Transverse colon (tissue), 4 donors: ENCODE results near the gene ZNF423. TPM values are rescaled to one million over a fixed set of nuclear protein-coding genes. Genes with fewer than 3 reads are reported as not detected.

Source experiments
- DNase-seq: peaks from one replicate; pipeline ENCODE4 v3.0.0-alpha.2; 2019
- H3K27ac ChIP-seq, 4 donors: fragments of 200-600 bp; sonication (generic); 2 replicates each; pipeline ENCODE4 v1.5.1; 2016 to 2018; ENCODE audit warnings: inconsistent platforms in 4 of 4
- H3K27me3 ChIP-seq: fragments of 200-600 bp; sonication (generic); 2 replicates; pipeline ENCODE4 v1.5.1; 2017; ENCODE audit warnings: inconsistent platforms
- H3K36me3 ChIP-seq, 4 donors: fragments of 200-600 bp; sonication (generic); 2 replicates each; pipeline ENCODE4 v1.5.1; 2017 to 2019; ENCODE audit warnings: inconsistent platforms in 4 of 4
- H3K4me1 ChIP-seq, 4 donors: fragments of 200-600 bp; sonication (generic); 2 replicates each; pipeline ENCODE4 v1.5.1; 2017 to 2020; ENCODE audit warnings: inconsistent platforms in 4 of 4
- H3K4me3 ChIP-seq, 4 donors: fragments of 200-600 bp; sonication (generic); 1 replicate in 1 of 4; 2 replicates in 3 of 4; pipeline versions ENCODE4 v1.5.1 to v1.6.1; 2017 to 2019; ENCODE audit warnings: inconsistent platforms in 4 of 4
- H3K9me3 ChIP-seq, 2 donors: fragments of 200-600 bp; sonication (generic); 2 replicates each; pipeline ENCODE4 v1.5.1; 2017 to 2019; ENCODE audit warnings: inconsistent platforms in 2 of 2
- EP300 ChIP-seq: sonication (generic); formaldehyde crosslinking; IDR thresholded peaks from one replicate; pipeline ENCODE4 v1.6.1; 2017; ENCODE audit warnings: antibody characterized with exemption, low read depth
- POLR2A ChIP-seq: fragments of 450-650 bp; IDR thresholded peaks from one replicate; pipeline ENCODE4 v1.6.1; 2016; ENCODE audit warnings: antibody characterized with exemption, mild to moderate bottlenecking, moderate library complexity
- POLR2AphosphoS5 ChIP-seq, 3 donors: sonication (generic); formaldehyde crosslinking; IDR thresholded peaks; one replicate each; pipeline ENCODE4 v1.6.1; 2016; ENCODE audit warnings: antibody characterized with exemption in 3 of 3
- WGBS, 2 donors: methylation state at CpG; one replicate each; pipeline ENCODE4 v1.1.5; 2018; ENCODE audit warnings: low coverage in 1 of 2; 5-methylcytosine and 5-hydroxymethylcytosine counted together
- in situ Hi-C, 4 donors: fragments of 200-750 bp; cut with MboI; loops; one replicate each; pipeline versions ENCODE4 v1.15.0 to v1.15.1; 2017; ENCODE audit warnings: low sequenced_read_pairs in 3 of 4, low pct_ligation_motif_present in 1 of 4, low pct_unique_long_range_greater_than_20kb in 1 of 4
- intact Hi-C: fragments of 100-400 bp; cut with DNase I; formaldehyde crosslinking; loops from one replicate; pipeline ENCODE4 v1.15.1; 2023; ENCODE audit warnings: low total_unique reads
- total RNA-seq, 4 donors: library from RNA; depleted of rRNA; stranded (reverse); fragments of >200 nt; gene quantifications; one replicate each; pipeline ENCODE4 v1.1.0, GENCODE V29; 2016
- TF ChIP-seq, protein P1 (sequence below), 5 experiments: fragments of 200-600 bp in 3 of 5; fragments of 450-650 bp in 2 of 5; sonication (generic) in 3 of 5; IDR thresholded peaks; 1 replicate in 2 of 5; 2 replicates in 3 of 5; pipeline ENCODE4 v1.5.1; 2016 to 2017; ENCODE audit warnings: antibody characterized with exemption in 5 of 5, inconsistent platforms in 3 of 5, mild to moderate bottlenecking in 2 of 5, moderate library complexity in 1 of 5

The ZNF423 gene
- total RNA-seq, 4 donors from 2014 or later: 4.9 to 13.1 (median 7.2) TPM

DNA sequence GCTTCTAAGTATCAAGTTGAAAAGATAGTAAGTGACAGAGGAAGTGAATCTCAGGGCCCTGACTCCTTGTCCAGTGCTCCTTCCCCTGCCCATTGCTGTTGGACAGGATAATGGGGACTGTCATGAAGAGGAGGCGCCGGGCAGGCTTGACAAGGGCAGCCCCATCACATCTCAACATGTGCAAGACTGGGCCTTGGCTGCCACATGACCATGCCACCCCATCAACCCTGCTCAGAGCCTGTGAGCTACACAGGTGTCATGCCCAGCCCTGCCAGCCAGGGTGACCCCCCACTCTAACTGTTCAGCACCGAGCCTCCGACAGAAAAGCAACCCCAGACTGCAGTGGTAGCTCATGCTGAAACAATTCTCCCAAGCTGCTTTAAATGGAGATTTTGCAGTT is 310.7 kb downstream of the ZNF423 start:
- H3K27me3 ChIP-seq: no peaks in the 10 kb centered on the region
- in situ Hi-C loops: no loop called here
- intact Hi-C loops: no loop called here
- no peak for DNase-seq
- no peak overlapping the region for H3K4me3 ChIP-seq
- no peaks in the 10 kb centered on the region for H3K36me3 ChIP-seq
- TF ChIP-seq POLR2AphosphoS5 (IDR thresholded peaks at IDR 0.05) (no peak), EP300 (no peak)
- TF ChIP-seq, protein P1, sequence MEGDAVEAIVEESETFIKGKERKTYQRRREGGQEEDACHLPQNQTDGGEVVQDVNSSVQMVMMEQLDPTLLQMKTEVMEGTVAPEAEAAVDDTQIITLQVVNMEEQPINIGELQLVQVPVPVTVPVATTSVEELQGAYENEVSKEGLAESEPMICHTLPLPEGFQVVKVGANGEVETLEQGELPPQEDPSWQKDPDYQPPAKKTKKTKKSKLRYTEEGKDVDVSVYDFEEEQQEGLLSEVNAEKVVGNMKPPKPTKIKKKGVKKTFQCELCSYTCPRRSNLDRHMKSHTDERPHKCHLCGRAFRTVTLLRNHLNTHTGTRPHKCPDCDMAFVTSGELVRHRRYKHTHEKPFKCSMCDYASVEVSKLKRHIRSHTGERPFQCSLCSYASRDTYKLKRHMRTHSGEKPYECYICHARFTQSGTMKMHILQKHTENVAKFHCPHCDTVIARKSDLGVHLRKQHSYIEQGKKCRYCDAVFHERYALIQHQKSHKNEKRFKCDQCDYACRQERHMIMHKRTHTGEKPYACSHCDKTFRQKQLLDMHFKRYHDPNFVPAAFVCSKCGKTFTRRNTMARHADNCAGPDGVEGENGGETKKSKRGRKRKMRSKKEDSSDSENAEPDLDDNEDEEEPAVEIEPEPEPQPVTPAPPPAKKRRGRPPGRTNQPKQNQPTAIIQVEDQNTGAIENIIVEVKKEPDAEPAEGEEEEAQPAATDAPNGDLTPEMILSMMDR (IDR thresholded peaks at IDR 0.05): no peak
- no peaks in the 10 kb centered on the region for H3K4me1 ChIP-seq
- H3K9me3 ChIP-seq: no peaks in the 10 kb centered on the region
- no peak overlapping the region for H3K27ac ChIP-seq
- 95% methylated on average over 4 of the region's 4 CpGs; no CpG with 5 or more reads in 1 of the 2 donors for WGBS, 2 donors

DNA sequence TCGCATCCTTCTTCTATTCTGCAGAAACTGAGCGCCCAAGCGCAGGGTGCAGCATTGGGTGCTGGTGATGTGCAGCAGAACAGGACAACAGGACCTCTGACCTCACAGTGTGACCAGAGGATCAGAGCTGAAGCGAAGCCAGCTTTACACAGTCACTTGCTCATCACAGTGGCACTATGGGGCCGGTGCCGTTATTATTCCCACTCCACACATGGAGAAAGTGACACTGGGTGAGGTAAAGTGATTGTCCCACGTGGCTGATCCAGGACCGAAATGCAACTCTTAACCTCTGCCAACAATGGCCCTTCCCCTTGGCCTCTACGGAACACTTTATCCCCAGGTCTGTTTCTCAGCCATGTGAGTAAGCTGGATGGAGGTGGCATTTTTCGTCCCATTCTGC is 311.1 kb downstream of the ZNF423 start:
- no peak overlapping the region for H3K27ac ChIP-seq
- no peaks in the 10 kb centered on the region for H3K9me3 ChIP-seq
- WGBS, 2 donors: 95% methylated on average over 10 of the region's 10 CpGs; no CpG with 5 or more reads in 1 of the 2 donors
- no peak for DNase-seq
- H3K4me1 ChIP-seq: no peaks in the 10 kb centered on the region
- in situ Hi-C loops: no loop called here
- intact Hi-C loops: no loop called here
- H3K4me3 ChIP-seq: no peak overlapping the region
- TF ChIP-seq, protein P1 (IDR thresholded peaks at IDR 0.05): no peak
- TF ChIP-seq POLR2A (no peak), EP300 (no peak), POLR2AphosphoS5 (IDR thresholded peaks at IDR 0.05) (no peak)
- H3K27me3 ChIP-seq: no peaks in the 10 kb centered on the region
- no peaks in the 10 kb centered on the region for H3K36me3 ChIP-seq

DNA sequence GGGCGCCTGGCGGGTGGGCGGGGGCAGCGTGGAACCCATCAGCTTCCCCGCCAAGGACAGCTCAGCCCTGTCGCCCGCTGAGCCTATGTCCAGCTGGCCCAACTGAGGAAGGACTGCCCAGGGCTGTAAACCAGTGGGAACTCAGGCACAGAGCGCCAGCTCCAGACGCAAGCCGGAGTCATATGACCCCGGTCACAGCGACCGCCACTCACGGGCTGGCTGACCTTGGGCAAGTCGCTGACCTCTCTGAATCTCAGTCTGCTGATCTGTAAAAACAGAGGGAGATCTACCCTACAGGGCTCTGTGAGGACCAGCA is 312.3 kb downstream of the ZNF423 start:
- 69% methylated on average over 15 of the region's 15 CpGs; no CpG with 5 or more reads in 1 of the 2 donors for WGBS, 2 donors
- no peaks in the 10 kb centered on the region for H3K9me3 ChIP-seq
- intact Hi-C loops (no loop called here), in situ Hi-C loops (no loop called here)
- no peaks in the 10 kb centered on the region for H3K4me1 ChIP-seq
- H3K4me3 ChIP-seq: no peak overlapping the region
- TF ChIP-seq POLR2A (no peak), POLR2AphosphoS5 (IDR thresholded peaks at IDR 0.05) (no peak), EP300 (no peak)
- TF ChIP-seq, protein P1 (IDR thresholded peaks at IDR 0.05): no peak
- no peaks in the 10 kb centered on the region for H3K36me3 ChIP-seq
- DNase-seq: no peak
- H3K27ac ChIP-seq: no peak overlapping the region
- H3K27me3 ChIP-seq: no peaks in the 10 kb centered on the region

DNA sequence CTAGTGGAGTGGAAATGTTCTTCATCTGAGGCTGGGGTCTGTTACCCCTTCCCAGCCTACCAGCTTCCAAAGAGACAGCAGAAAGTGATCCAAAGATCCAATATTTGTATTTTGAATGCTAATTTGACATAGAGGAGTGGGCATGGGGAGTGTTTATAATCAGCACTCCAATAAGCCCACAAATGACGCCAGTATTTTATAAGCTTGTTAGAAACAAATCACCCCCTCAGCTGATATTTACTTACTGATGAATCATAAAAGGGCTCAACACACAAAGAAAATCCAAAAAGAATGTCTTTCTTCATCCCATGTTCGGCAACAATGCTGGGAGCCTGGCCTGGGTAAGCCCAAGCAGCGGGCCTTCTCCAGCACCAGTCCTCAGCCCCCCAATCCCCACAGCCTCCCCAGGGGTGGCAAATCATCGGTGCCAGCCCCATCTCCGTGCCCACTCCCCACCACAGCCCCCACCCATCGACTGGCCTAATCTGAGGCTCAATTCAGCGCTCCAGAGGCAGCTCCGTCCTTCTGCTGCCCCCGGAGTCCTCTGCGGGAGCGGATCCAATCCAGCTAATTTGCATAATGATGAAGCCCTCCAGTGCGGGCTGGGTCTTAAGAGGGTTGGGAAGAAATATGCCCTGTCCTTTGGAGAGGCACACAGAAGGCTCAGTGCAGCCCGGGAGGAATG is 312.8 kb downstream of the ZNF423 start:
- no peak for TF ChIP-seq EP300
- TF ChIP-seq, protein P1 (IDR thresholded peaks at IDR 0.05): no peak
- no peak for TF ChIP-seq POLR2A
- no peaks in the 10 kb centered on the region for H3K4me1 ChIP-seq
- H3K9me3 ChIP-seq: no peaks in the 10 kb centered on the region
- in situ Hi-C loops (no loop called here), intact Hi-C loops (no loop called here)
- WGBS, 2 donors: 64 to 73% methylated on average over 3 to 13 of the region's 13 CpGs
- H3K4me3 ChIP-seq: no peak overlapping the region
- no peaks in the 10 kb centered on the region for H3K36me3 ChIP-seq
- peak overlapping the region; percentile 9 to 34 (median 15) for H3K27ac ChIP-seq
- DNase-seq: no peak
- no peaks in the 10 kb centered on the region for H3K27me3 ChIP-seq
